Mesenteric fat pad (tissue), 1 donor: ENCODE data around the gene VPS13D. TPM values are rescaled to one million over a fixed set of nuclear protein-coding genes. Genes with fewer than 3 reads are reported as not detected.

Experiments
- DNase-seq: peaks from one replicate; pipeline ENCODE4 v3.0.0-alpha.2; 2020; ENCODE audit warnings: low spot score
- total RNA-seq: library from RNA; stranded (reverse); fragmentation: NEBNext Ultra II Directional; extraction: Animal tissue kit (Norgen Biotek cat#: 25700); gene quantifications from one replicate; pipeline ENCODE4 v1.2.1, GENCODE V29; 2021
- donor health status: DM: yes; HTN: yes; CAD: no.

Gene VPS13D
- total RNA-seq, 1 donor from 2014 or later, result 143 TPM

DNA sequence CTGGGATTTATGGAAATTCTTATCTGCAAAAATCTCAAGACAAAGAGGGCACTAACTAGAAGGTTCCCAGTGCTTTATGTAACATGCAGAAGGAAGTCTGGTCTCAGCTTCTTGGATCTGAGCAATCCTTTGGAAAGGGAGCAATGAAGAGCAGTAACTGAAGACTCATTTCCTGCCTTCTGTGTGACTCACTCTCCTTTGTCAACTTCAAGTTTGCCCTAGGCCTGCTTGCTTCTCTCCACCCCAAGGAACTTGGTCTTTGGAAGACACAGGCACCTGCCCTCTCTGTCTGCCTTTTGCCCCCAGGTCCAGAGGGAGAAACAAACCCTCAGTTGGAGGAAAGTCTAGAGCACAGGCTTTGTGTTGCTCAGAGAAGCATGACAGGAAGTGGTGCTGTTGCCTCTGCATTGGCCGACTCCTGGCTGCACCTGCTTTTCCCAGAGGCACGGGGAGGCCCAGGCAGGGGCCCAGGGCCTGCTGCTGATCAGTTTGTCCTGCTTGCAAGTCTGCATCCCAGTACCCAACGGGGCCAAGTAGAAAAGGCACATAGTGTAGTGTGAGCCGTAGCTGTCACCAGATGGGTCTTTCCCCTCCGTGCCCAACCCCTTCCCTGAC lies 251.0 kb downstream of the VPS13D start:
- DNase-seq, result no peak

DNA sequence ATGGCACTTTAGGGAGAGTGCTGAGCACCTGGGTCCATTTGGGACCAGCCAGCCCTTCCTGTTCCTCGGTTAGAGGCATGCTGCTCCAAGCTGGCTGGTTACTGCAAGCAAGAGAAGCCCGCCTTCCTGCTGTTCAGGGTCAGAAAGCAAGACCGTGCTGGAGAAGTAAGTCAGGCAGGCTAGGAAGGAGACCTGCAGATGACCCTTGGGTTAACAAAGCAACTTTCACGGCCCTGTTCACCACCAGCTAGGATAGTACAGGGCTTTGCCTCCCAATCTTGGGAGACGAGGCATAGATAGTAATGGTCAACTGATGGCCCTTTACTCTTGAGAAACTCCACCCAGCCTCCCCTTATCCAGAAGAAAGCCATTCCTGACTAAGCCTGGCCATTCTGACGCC lies 252.1 kb downstream of the VPS13D start:
- no peak for DNase-seq

DNA sequence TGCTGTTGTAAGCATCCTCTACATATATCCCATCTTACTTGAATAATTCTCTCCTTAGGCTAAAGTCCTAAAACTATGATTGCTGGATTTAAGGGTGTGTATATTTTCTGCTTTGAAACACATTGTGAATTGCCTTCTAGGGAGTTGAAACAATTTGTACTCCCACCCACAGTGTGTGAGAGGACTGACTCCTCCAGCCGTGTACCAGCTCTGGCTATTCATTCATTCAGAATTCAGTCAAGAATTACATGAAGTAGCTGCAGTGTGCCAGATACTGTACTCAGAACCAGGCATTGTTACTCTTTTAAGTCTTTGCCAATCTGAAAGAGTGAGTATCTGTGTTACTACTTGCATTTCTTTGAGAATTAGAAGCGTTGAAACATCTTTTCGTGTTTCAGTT lies 253.2 kb downstream of the VPS13D start:
- no peak for DNase-seq

DNA sequence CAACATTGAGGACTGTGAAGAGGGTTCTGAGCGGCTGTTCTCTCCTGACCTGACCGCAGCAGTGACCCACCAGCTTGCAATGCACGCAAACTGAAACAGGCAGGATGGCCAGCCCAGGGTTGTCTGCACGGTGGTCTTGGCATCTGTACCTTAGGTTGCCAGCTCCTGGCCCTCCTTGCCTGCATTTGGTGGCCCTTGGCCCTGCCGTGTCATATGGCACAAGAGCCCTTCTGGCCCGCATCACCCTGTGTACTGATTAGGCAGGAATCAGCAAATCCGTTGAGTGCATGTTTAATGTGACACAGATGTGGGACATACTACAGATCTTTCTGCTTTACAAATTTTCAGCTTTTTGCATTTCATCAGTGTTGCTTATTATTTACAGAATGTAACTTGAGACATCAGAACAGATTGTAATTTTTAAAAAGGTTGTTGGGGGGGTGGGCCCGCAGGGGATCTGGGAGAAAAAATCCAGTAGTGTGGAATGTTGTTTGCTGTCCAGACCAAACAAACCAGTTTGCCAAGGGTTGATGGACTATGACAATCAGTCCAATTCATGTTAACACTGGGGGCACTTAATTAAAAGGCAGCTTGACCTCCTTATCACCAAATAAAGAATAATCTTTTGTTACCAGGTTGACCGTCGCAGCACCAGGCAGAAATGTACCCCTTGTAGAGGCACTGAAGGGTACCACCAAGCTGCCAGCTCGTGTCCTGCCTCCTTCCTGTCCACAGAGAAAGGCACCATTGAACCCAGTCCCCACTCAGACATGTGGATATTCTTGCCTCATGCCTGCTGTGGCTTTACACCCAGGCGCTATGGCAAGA lies 255.6 kb downstream of the VPS13D start:
- DNase-seq, result no peak

DNA sequence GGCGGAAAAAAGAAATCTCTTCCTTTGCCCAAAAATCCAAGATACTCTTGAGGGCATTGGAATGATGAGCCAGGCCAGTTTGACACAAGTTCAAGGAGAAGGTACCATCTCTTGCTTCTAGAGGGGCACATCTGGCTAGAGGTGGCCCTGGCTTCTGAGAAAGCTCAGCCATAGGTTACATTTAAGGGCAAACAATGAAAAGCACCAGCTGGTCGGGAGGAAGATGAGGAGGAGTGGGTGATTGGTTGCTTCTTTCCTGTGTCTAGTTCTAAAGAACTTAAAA lies 256.2 kb downstream of the VPS13D start:
- no peak for DNase-seq

DNA sequence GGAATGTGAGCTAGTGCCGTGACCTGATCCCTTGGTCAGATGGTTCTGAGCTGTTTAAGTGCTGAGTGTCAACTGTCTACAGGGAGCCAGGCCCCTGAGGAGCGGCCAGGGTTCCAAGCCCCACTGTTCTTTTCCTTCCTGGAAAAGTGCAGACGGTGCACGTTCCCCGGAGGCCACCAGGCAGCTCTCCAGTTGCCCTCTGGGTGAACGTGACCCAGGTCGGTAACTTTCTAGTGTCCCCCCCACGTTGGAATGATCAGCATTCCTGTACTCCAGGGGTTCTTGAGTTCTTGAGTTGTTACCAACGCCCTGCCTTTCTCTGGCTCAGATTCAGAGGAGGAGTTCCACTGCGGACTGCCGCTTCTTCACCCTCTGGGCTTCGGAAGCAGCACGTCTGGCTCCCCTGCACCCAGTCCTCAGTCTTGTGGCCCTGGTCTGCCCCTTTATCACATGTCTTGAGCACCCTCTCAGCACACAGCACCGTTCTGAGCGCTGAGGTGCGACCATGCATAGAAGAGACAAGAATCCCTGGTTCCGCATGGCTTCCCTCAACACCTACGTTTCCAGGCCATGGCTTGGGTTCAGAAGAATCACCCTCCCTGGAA lies 256.7 kb downstream of the VPS13D start:
- DNase-seq, result no peak

DNA sequence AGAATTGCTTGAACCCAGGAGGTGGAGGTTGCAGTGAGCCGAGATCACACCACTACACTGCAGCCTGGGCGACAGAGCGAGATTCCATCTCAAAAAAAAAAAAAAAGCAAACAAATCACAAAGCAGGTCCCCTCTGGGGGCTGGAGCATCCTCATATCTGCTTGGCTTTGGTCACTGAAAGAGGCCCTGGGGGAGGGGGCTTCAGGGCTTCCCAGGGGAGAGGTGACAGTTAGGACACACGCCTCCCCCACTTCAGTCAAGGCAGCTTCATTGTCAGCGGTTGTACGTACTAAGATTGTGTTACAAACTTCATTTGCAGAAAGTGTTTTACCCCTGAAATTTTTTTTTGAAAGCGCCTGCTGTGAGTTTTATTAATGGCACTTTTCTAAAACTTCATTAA lies 257.7 kb downstream of the VPS13D start:
- DNase-seq, result no peak

DNA sequence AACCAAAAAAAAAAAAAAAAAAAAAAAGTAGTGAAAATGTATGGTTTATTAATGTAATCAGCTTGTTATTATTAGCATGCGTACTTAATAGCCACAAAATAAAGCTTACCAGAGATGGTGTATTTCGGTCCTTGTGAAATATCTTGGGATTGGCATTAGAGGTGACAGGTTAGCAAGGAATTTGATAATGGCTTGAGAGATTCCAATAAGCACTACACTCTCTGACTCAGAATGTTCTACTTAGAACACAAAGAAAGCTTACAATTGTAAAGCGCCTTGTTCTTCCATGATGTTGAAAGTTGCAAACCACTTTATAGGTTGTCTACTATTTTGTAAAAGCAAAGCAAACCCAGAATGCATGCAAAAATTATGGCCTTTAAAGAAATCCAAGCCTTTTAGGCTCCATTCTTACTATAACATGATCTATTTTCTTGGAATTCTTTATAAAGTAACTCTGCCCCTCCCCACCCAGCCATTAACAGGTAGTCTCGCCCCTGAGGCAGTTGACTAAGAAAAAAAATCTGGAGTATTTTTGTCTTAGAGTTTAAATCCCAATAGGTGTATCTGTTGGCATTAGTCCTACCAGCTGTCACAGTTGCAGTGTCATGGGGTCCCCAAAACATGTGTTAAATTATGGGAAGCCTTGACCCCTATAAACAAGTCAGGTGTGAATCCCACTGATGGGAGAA lies 259.0 kb downstream of the VPS13D start:
- no peak for DNase-seq

DNA sequence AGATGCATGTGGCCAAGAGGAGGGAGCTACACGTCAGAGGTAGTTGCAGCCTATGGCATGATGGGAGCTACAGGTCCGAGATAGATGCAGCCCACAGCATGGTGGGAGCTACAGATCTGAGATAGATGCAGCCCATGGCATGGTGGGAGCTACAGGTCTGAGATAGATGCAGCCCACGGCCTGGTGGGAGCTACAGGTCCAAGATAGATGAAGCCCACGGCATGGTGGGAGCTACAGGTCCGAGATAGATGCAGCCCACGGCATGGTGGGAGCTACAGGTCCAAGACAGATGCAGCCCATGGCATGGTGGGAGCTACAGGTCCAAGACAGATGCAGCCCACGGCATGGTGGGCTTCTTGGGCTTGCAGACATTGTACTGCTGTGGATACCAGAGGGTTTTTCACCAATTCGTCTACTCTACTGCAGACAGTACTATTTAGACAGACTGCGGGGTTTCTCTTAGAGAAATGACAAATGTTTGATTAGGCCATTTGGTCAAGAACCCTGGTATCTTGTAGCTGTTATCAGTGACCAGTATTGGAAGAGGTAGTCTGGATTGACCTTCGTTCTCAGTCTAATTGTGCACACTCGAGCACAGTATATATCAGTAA lies 260.8 kb downstream of the VPS13D start:
- DNase-seq, result no peak

DNA sequence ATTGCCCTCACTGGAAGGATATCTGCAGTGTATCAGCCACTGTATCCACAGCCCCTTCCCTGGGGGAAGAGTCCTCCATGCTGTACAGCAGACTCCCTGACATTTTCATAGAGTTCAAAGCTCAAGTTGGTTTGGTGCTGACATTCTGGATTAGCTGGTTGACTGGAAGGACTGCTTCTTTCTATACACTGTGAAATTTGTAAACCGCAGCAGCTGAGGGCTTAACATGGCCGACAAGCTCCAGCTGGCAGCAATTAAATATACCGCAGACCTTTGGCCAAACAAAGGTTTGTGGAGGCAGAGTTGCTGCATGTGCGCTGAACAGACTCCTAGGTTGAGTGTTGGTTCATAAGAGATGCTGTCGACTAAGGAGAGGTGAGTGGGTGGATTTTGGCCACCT lies 261.8 kb downstream of the VPS13D start:
- DNase-seq, result no peak

DNA sequence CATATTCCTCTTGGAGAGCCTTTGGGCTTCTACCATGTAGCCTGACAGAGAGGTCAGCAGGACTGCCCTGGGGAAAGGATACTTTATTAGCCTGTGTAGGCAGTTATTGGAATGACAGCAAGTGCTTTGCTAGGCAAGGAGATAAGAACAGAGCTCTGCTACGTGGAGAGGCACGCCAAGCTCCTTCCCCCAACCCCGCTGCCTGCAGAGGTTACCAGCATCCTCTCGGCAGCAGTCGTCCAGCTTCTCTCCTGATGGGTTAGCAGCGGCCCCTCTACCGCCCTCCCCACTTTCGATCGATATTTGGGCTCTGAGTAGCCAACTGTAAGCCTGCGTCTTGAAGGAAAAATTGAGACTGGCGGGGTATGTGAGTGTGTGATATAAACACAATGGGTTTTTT lies 265.9 kb downstream of the VPS13D start:
- DNase-seq, result no peak

DNA sequence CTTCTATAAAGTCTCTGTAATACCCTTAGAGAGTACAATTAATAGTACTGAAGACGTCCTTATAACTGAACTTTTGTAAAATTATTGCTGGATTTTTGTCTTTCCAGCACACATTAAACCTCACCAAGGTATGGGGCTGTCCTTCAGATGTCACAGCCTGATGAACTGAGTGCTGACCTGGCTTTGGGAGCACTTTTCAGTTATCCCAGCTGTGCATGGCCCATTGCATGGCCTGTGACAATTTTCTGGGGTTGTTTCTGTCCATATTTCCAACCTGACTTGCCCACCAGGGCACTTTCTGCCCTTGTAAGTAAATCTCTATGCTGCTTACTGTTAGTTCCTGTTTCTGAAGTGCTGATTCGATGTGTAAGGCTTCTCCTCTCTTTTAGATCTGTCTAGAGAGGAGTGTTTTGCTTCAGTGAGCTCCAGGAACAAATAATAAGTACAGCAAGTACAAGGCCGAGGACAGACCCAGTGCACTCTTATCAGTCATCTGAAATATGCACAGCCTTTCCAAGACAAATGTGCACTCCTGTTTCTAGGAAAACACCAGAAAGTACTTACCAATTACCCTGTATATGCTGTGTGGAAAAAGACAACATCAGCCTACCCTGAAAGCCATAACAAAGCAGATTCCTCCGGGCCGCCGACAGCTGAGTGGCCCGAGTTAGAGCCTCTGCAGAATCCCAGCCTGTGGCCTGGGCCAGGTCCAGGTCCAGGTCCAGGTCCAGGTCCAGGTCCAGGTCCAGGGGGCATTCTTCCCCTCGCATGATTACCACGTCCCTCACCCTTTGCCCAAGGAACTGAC lies 266.5 kb downstream of the VPS13D start:
- DNase-seq, result no peak

DNA sequence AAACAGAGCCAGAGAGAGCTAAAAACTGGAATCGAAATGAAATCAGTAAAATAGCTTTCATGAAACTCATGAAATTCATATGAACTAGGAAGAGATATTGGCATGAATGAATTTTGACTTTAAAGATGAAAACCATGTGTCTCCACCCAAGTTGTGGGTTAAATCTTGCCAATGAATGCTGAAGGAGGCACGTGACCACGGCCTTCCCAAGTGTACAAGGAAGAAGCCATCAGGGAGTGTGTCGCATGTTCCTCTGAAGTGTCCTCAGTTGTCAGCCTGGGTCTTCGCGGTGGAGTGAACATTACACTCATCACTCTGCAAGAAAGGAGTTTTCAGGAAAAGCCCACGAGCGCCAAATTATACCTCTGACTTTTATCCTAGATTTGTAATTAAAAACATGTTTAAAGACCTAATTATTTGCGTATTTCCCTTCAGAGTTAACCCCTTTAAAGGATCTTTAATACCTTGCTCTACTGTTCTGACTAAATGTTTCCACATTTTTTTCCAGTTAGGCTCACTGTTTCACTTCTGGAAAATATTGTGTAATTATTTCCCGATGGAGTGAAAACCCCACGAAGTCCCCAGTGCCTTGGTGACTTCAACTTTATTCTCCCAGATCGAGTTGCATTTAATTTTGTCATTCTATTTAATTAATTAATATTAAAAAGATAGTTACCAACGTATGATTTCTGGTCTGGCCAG lies 269.9 kb downstream of the VPS13D start:
- no peak for DNase-seq

DNA sequence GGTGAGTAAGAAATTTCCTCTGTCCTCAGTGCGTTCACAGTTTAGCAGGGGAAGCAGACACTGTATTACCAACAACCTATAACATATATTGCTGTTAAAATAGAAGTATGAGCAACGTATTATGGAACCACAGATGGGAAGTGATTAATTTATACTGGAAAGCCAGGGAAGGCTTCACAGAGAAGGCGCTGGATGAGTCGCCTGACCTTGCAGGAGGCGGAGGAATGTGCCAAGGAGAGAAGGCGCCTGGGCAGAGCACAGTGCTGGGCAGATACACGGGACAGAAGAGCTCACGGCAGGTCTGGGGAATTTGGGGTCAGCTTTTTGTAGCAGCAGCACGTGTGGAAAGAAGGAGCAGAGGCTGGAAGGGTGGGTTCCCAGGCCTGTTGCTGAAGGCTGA lies 271.8 kb downstream of the VPS13D start:
- no peak for DNase-seq

DNA sequence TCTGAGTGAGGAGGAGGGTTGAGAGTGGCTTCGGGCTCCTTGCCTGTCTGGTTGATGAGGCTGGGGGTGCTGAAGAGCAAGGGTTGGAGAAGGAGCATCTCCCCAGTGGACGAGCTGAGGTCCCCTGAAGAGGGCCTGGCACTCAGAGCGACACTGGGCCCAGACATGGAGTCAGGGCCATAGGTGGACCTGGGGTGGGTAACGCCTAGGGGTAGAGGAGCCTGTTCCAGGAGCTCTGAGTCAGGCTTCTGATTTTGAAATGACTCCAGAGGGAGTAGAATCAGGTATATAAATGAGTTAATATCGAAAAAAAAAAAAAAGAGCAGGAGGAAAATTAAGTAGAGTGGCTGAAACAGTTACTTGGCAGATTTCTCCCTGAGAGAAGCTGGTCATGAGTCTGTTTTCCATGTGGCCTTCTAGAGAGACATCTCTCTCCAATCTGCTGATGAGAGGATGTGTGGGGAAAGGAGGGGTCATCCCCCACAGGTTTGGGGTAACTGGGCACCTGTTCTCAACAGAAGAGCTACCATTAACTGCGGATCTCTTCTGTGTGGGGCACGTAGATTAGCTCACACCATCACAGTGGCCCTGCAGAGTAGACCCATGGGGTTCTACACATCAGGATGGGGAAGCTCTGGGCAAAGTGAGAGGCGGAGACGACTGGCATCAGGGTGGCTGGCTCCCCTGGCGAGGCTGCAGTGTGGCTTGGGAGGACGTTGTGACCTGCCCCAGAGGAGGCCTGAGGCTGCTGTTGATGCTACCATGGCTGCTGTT lies 272.7 kb downstream of the VPS13D start:
- DNase-seq, result no peak

DNA sequence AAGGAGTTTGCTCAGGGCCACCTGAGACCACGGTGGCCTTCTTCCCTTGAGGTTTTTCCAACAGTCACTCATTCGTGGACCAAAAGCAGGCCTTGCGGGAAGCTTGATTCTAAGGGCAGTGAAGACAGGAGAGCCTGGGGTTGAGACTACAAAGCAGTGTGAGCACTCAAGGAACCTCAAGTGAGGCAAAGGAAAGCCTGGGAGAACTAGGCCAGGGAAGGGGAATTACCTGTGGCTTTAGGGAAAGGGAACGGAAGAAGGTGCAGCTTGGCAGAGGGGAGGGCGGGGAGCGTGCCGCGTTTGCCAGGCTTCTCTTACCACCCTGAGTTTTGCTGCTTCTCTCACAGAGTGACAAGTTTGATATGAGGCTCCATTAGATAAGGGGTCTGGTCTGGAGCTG lies 273.9 kb downstream of the VPS13D start:
- DNase-seq, result no peak

DNA sequence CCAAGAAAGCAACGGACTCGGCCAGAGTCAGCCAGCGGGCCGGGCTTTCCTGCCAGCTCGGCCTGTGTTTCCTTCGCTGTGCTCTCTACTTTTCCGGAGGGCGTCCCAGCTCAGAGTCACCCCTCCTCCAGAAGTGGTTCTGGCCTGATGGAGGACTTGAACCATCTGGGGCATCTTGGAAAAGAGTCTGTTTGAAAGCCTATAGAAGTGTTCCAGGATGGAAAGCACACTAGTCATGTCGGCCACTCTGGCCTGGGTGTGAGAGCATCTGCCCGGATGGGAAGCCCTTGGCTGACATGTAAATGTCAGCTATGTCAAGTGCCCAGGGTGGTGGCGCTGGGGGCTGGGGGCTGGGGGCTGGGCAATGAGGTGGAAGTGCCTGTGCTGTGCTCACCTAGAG lies 274.8 kb downstream of the VPS13D start:
- no peak for DNase-seq

DNA sequence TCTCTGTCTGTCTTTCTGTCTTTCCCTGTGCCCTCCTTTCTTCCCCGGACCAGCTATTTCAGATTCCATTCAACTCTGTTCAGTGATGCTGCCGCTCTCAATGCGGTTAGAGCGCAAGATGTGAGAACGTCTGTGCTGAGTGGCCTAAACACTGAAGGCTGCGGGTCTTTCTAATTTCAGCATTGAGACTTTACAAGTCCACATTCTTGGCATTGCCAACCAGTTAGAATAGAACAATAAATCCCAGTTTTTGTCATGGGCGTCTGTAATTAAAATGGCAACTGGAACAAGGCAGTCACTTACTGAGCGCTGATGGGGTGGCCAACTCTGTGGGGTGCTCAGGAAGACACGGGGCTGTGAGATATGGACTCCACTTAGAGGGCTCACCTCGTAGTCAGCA lies 275.4 kb downstream of the VPS13D start:
- no peak for DNase-seq

DNA sequence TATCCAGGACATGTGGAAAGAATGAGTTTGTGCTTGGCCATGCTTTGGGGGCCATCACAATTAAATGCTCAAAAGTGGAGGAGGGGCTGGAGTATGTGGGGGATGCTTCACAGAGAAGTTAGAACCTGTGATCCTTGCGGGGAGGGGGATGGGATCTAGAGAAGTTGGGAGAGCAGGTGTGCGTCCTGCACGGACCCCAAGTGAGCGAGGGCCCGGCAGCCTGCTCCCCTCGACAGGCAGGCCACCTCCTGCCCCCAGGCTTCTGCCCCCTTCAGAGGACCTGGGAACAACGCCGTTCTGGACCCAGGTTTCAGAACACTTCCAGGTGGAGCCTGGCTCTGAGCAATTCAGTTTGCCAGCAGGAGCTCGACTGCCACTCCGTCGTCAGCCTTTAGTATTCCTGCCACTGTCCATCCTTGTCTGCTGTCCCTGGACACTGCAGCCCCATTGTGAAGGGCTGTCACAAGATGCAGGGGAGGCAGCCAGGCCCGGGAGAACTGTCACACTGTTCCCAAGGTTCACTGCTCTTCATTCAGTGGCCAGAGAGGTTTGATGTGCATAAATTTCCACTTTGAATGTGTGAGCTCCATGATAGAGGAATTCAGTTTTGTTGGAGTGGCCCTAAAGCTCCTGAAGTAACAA lies 275.9 kb downstream of the VPS13D start:
- no peak for DNase-seq
